ENCODE measurements around the gene GRIK5.
A peak's percentile ranks its signal among the peaks of the same experiment; 100 is the strongest.
"Not testable (repeated sequence)": the region's sequence is repeated elsewhere in the genome, so short reads cannot be mapped to it uniquely, and the experiment has no call there.

Gene GRIK5

DNA sequence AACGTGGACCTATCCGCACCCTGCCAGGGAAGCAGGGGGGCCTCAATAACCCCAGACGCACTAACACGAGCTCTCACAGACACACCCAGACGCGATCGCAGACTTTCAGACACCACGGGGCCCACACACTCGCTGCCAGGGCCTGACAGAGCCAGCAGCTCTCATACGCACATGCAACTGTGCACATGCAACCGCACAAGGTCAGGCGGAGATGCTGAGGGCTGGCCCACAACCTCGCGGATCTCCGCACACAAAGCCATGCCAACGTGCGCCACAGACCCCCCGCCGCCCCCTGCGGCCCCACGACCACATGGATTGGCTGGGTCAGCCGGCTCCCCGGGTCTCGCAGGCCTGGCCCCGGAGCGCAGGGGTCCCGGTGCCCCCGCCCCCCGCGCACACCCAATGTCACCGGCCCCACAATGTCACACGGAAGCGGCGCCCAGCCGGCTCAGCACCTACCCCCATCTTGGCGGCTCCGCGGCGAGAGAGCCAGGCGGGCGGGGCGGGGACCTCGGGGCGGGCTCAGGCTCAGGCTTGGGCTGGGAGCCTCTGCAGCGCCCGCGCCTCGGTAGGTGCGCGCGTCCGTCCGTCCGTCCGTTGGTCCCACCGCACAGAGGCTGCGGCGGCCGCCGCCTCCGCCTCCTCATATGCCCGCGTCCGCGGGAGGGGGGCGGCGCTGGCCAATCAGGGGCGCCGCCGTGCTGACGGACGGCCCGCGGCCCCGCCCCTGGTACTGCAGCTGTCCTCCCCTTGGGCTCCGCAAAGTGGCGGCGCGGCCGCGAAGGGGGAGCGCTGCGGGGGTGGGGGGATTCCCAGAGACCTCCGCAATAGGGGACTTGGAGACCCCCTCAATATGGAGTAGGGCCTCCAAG is 76.2 kb downstream of the GRIK5 start, which contains the start of gene ATP1A3:
ATP1A3 (minus strand) TSS at position 619 of the 872 bp plus-strand sequence; CDS start at position 465, 154 bp downstream.
- H3K9ac ChIP-seq (ENCODE audit: low read depth, low read length, poor library complexity, severe bottlenecking), result peak within 1 kb of the TSS; percentile 73
- H4K20me1 ChIP-seq (ENCODE audit: insufficient read depth, low read length, poor library complexity, severe bottlenecking), result no peaks in the 10 kb centered on the region
- no peaks in the 10 kb centered on the region for H3K36me3 ChIP-seq (ENCODE audit: insufficient read depth, low read length)
- H3K79me2 ChIP-seq (ENCODE audit: insufficient read depth, low read length), result no peaks in the 10 kb centered on the region
- TF ChIP-seq, protein P1, sequence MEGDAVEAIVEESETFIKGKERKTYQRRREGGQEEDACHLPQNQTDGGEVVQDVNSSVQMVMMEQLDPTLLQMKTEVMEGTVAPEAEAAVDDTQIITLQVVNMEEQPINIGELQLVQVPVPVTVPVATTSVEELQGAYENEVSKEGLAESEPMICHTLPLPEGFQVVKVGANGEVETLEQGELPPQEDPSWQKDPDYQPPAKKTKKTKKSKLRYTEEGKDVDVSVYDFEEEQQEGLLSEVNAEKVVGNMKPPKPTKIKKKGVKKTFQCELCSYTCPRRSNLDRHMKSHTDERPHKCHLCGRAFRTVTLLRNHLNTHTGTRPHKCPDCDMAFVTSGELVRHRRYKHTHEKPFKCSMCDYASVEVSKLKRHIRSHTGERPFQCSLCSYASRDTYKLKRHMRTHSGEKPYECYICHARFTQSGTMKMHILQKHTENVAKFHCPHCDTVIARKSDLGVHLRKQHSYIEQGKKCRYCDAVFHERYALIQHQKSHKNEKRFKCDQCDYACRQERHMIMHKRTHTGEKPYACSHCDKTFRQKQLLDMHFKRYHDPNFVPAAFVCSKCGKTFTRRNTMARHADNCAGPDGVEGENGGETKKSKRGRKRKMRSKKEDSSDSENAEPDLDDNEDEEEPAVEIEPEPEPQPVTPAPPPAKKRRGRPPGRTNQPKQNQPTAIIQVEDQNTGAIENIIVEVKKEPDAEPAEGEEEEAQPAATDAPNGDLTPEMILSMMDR (conservative IDR thresholded peaks at IDR 0.05; ENCODE audit: low read length), result no peak
- TF ChIP-seq EZH2phosphoT487 (IDR thresholded peaks at IDR 0.05; ENCODE audit: borderline replicate concordance), result no peak
- no peaks in the 10 kb centered on the region for H3K9me3 ChIP-seq (ENCODE audit: insufficient read depth, low read depth, low read length)
- peak within 1 kb of the TSS; percentile 91 for H3K4me2 ChIP-seq (ENCODE audit: low read depth, low read length, poor library complexity, severe bottlenecking)
- no peaks in the 10 kb centered on the region for H3K27me3 ChIP-seq (ENCODE audit: insufficient read depth, low read length, poor library complexity, severe bottlenecking)
- no peaks in the 10 kb centered on the region for H3K9me2 ChIP-seq (replicated peaks; ENCODE audit: low read depth, low read length)
- H2AFZ ChIP-seq (ENCODE audit: low read length), result peak within 1 kb of the TSS; percentile 99
- peaks cover 9% of the 10 kb centered on the region for H3K4me1 ChIP-seq (ENCODE audit: insufficient read depth, low read length, poor library complexity, severe bottlenecking)
- peak within 1 kb of the TSS; percentile 84 for H3K4me3 ChIP-seq (ENCODE audit: low read length, poor library complexity, severe bottlenecking)
- H3F3A ChIP-seq (ENCODE audit: low read depth), result no peaks in the 10 kb centered on the region

DNA sequence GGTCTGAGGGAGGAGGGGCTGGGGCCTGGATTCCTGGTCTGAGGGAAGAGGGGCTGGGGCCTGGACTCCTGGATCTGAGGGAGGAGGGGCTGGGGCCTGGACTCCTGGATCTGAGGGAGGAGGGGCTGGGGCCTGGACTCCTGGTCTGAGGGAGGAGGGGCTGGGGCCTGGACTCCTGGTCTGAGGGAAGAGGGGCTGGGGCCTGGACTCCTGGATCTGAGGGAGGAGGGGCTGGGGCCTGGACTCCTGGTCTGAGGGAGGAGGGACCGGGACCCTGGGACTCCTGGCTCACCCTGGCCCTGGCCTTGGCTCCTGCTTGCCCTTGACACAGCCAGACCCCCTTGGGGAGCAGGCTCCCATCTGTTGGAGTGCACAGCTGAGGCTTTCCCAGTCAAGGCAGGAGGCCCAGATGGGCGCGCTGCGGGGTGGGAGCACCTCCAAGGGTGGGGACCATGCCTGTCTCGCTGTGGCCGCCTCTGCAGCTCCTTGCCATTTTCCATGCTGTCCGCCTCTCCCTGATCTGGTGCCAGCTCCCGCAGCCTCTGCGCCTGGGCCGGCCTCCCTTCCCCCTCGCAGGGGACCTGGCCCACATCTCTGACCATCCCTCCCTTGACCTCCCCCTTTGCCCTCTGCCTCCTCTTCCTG is 78.0 kb downstream of the GRIK5 start:
- H3K4me3 ChIP-seq (ENCODE audit: low read length, poor library complexity, severe bottlenecking); H3K4me2 ChIP-seq (ENCODE audit: low read depth, low read length, poor library complexity, severe bottlenecking); H3K79me2 ChIP-seq (ENCODE audit: insufficient read depth, low read length); H3K9me2 ChIP-seq (replicated peaks; ENCODE audit: low read depth, low read length); H3K9me3 ChIP-seq (ENCODE audit: insufficient read depth, low read depth, low read length); H2AFZ ChIP-seq (ENCODE audit: low read length); H3F3A ChIP-seq (ENCODE audit: low read depth); H3K9ac ChIP-seq (ENCODE audit: low read depth, low read length, poor library complexity, severe bottlenecking); H3K36me3 ChIP-seq (ENCODE audit: insufficient read depth, low read length); H3K27me3 ChIP-seq (ENCODE audit: insufficient read depth, low read length, poor library complexity, severe bottlenecking); H4K20me1 ChIP-seq (ENCODE audit: insufficient read depth, low read length, poor library complexity, severe bottlenecking); H3K4me1 ChIP-seq (ENCODE audit: insufficient read depth, low read length, poor library complexity, severe bottlenecking): not testable (repeated sequence)

GRCh38 chr19:41991025-41991424 is 79.0 kb downstream of the GRIK5 start:
- TF ChIP-seq, protein P1 (conservative IDR thresholded peaks at IDR 0.05; ENCODE audit: low read length), result no peak
- no peak for TF ChIP-seq EZH2phosphoT487 (IDR thresholded peaks at IDR 0.05; ENCODE audit: borderline replicate concordance)
- H2AFZ ChIP-seq (ENCODE audit: low read length), result no peak overlapping the region

More at GRCh38 chr19:41991025-41991424, 79.0 kb downstream of the GRIK5 start:
- H3K4me2 ChIP-seq (ENCODE audit: low read depth, low read length, poor library complexity, severe bottlenecking), result no peak overlapping the region
- H3F3A ChIP-seq (ENCODE audit: low read depth), result no peaks in the 10 kb centered on the region
- peaks cover 9% of the 10 kb centered on the region for H3K4me1 ChIP-seq (ENCODE audit: insufficient read depth, low read length, poor library complexity, severe bottlenecking)
- no peak overlapping the region for H3K4me3 ChIP-seq (ENCODE audit: low read length, poor library complexity, severe bottlenecking)
- no peak overlapping the region for H3K9ac ChIP-seq (ENCODE audit: low read depth, low read length, poor library complexity, severe bottlenecking)
- H4K20me1 ChIP-seq (ENCODE audit: insufficient read depth, low read length, poor library complexity, severe bottlenecking), result no peaks in the 10 kb centered on the region
- peaks cover 5% of the 10 kb centered on the region; the same call in 1 of the 2 replicates for H3K36me3 ChIP-seq (ENCODE audit: insufficient read depth, low read length)
- no peaks in the 10 kb centered on the region for H3K79me2 ChIP-seq (ENCODE audit: insufficient read depth, low read length)
- no peaks in the 10 kb centered on the region for H3K9me2 ChIP-seq (replicated peaks; ENCODE audit: low read depth, low read length)
- no peaks in the 10 kb centered on the region for H3K27me3 ChIP-seq (ENCODE audit: insufficient read depth, low read length, poor library complexity, severe bottlenecking)
- no peaks in the 10 kb centered on the region for H3K9me3 ChIP-seq (ENCODE audit: insufficient read depth, low read depth, low read length)
